Measurements from ENCODE around the gene C1GALT1. TPM values are rescaled to one million over a fixed set of nuclear protein-coding genes. Genes with fewer than 3 reads are reported as not detected.

C1GALT1 gene
- total RNA-seq, 4 donors from 2014 or later, result 22.6 to 57.5 (median 29.5) TPM

GRCh38 chr7:7254908-7255307 lies 72.6 kb downstream of the C1GALT1 start:
- Histone ChIP-seq H3K36me3 (peaks cover 0 to 12% (median 0%) of the 10 kb centered on the region in 3 donors), H3K9me3 (peaks cover 0 to 8% (median 0%) of the 10 kb centered on the region in 4 donors), H3K27me3 (no peaks in the 10 kb centered on the region), H3K4me3 (no peak overlapping the region), H3K27ac (no peak overlapping the region), H3K4me1 (peaks cover 0 to 3% (median 0%) of the 10 kb centered on the region in 4 donors)
- TF ChIP-seq POLR2A (IDR thresholded peaks at IDR 0.05) (no peak), EP300 (IDR thresholded peaks at IDR 0.05) (no peak)
- TF ChIP-seq, protein P1, sequence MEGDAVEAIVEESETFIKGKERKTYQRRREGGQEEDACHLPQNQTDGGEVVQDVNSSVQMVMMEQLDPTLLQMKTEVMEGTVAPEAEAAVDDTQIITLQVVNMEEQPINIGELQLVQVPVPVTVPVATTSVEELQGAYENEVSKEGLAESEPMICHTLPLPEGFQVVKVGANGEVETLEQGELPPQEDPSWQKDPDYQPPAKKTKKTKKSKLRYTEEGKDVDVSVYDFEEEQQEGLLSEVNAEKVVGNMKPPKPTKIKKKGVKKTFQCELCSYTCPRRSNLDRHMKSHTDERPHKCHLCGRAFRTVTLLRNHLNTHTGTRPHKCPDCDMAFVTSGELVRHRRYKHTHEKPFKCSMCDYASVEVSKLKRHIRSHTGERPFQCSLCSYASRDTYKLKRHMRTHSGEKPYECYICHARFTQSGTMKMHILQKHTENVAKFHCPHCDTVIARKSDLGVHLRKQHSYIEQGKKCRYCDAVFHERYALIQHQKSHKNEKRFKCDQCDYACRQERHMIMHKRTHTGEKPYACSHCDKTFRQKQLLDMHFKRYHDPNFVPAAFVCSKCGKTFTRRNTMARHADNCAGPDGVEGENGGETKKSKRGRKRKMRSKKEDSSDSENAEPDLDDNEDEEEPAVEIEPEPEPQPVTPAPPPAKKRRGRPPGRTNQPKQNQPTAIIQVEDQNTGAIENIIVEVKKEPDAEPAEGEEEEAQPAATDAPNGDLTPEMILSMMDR (IDR thresholded peaks at IDR 0.05), result no peak
- WGBS, 2 donors, result 92 to 93% methylated on average over 5 of the region's 5 CpGs
- DNase-seq (ENCODE audit: low spot score in 2 of 2), result no peak

GRCh38 chr7:7256731-7257274 lies 74.5 kb downstream of the C1GALT1 start:
- peaks cover 0 to 3% (median 0%) of the 10 kb centered on the region in 4 donors for H3K4me1 ChIP-seq
- peaks cover 0 to 16% (median 0%) of the 10 kb centered on the region in 3 donors for H3K36me3 ChIP-seq
- WGBS, 2 donors, result 89 to 91% methylated on average over 6 of the region's 6 CpGs
- no peaks in the 10 kb centered on the region for H3K27me3 ChIP-seq
- H3K4me3 ChIP-seq, result no peak overlapping the region
- TF ChIP-seq EP300 (IDR thresholded peaks at IDR 0.05) (no peak), POLR2A (IDR thresholded peaks at IDR 0.05) (no peak)
- TF ChIP-seq, protein P1 (IDR thresholded peaks at IDR 0.05), result no peak
- DNase-seq (ENCODE audit: low spot score in 2 of 2), result no peak
- no peak overlapping the region for H3K27ac ChIP-seq
- H3K9me3 ChIP-seq, result peaks cover 0 to 27% (median 2%) of the 10 kb centered on the region in 4 donors

DNA sequence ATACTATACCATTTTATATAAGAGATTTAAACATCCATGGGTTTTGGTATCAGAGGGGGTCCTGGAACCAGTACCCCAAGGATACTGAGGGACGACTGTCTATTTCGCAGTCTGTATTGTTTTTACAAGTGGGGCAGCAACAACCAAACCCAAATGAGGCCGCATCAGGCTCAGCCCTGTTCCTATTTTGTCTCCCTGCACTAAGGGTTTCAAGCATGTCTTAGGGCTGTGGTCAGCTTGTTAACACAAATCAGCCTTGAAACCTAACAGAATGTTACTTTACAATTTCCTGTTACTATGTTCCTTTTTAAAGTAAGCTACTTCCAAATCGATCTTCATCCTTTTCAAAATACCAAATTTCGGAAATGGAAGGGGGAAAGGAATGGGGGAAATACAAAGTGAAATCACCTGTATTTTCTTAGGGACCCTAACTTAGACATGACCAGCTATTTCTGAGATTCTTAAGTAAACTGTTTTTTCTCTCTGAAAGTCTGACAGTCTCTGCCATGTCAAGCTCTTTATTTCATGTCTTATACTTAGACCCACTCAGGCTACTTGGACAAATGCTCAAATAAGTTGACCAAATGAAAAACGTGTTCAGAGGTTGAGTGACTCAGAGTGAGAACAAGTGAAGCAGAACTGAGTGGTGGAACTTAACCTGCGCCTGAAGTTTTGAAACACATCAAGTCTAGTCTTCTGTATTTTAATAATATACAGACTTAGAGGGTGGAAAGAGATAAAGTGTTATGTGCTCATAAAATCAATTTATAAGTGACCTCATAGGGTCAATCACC lies 75.8 kb downstream of the C1GALT1 start:
- peaks cover 0 to 16% (median 0%) of the 10 kb centered on the region in 3 donors for H3K36me3 ChIP-seq
- H3K27ac ChIP-seq, result peak overlapping the region in 3 of 4 donors; percentile 4 to 66 (median 25)
- WGBS, 2 donors, result 81 to 82% methylated on average over 7 of the region's 7 CpGs
- H3K4me1 ChIP-seq, result peaks cover 0 to 3% (median 0%) of the 10 kb centered on the region in 4 donors
- peak overlapping the region in 1 of 4 donors; percentile 35 for H3K4me3 ChIP-seq
- H3K9me3 ChIP-seq, result peaks cover 0 to 28% (median 2%) of the 10 kb centered on the region in 4 donors
- no peaks in the 10 kb centered on the region for H3K27me3 ChIP-seq
- TF ChIP-seq EP300 (IDR thresholded peaks at IDR 0.05), result no peak
- TF ChIP-seq, protein P1 (IDR thresholded peaks at IDR 0.05), result no peak
- no peak for TF ChIP-seq POLR2A (IDR thresholded peaks at IDR 0.05)
- DNase-seq (ENCODE audit: low spot score in 2 of 2), result no peak

GRCh38 chr7:7261863-7262262 lies 79.5 kb downstream of the C1GALT1 start:
- H3K27ac ChIP-seq, result no peak overlapping the region
- H3K4me1 ChIP-seq, result peaks cover 0 to 3% (median 0%) of the 10 kb centered on the region in 4 donors
- no peak overlapping the region for H3K4me3 ChIP-seq
- H3K27me3 ChIP-seq, result no peaks in the 10 kb centered on the region
- peaks cover 0 to 16% (median 0%) of the 10 kb centered on the region in 3 donors for H3K36me3 ChIP-seq
- H3K9me3 ChIP-seq, result peaks cover 0 to 28% (median 2%) of the 10 kb centered on the region in 4 donors
- DNase-seq (ENCODE audit: low spot score in 2 of 2), result no peak
- TF ChIP-seq, protein P1 (IDR thresholded peaks at IDR 0.05), result no peak
- TF ChIP-seq POLR2A (IDR thresholded peaks at IDR 0.05) (no peak), EP300 (IDR thresholded peaks at IDR 0.05) (no peak)

All from tibial nerve (tissue), 4 donors.